H9 (cell line): Measurements from ENCODE around the gene CAB39. TPM values are rescaled to one million over a fixed set of nuclear protein-coding genes. Genes with fewer than 3 reads are reported as not detected.

Source experiments
- DNase-seq: peaks from one replicate; pipeline ENCODE4 v3.0.0-alpha.2; 2017
- H2AFZ ChIP-seq: one replicate; pipeline ENCODE4 v1.6.1; 2013; ENCODE audit warnings: mild to moderate bottlenecking, low read length, control low read depth, moderate library complexity
- H2AK5ac ChIP-seq: 2 replicates; pipeline ENCODE4 v1.6.1; 2013; ENCODE audit warnings: low read length, control low read depth, mixed read lengths; ENCODE audit not compliant: insufficient read length
- H2BK120ac ChIP-seq: one replicate; pipeline ENCODE4 v1.6.1; 2013; ENCODE audit warnings: low read depth, mild to moderate bottlenecking, low read length, control low read depth, inconsistent platforms; ENCODE audit not compliant: poor library complexity, severe bottlenecking
- H2BK12ac ChIP-seq: 2 replicates; pipeline ENCODE4 v1.6.1; 2013; ENCODE audit warnings: low read length, control low read depth, mixed read lengths, low read depth; ENCODE audit not compliant: insufficient read length
- H2BK15ac ChIP-seq: 2 replicates; pipeline ENCODE4 v1.6.1; 2013; ENCODE audit warnings: low read depth, low read length, control low read depth
- H2BK20ac ChIP-seq: one replicate; pipeline ENCODE4 v1.6.1; 2013; ENCODE audit warnings: low read depth, mild to moderate bottlenecking, low read length, control low read depth, inconsistent platforms; ENCODE audit not compliant: poor library complexity, severe bottlenecking
- H2BK5ac ChIP-seq: 2 replicates; pipeline ENCODE4 v1.6.1; 2013; ENCODE audit warnings: low read length, control low read depth, mixed read lengths; ENCODE audit not compliant: insufficient read length
- H3K14ac ChIP-seq: 2 replicates; pipeline ENCODE4 v1.6.1; 2013; ENCODE audit warnings: low read length, control low read depth; ENCODE audit not compliant: insufficient read depth
- H3K18ac ChIP-seq: 2 replicates; pipeline ENCODE4 v1.6.1; 2013; ENCODE audit warnings: low read depth, mild to moderate bottlenecking, mixed read lengths, low read length, control low read depth; ENCODE audit not compliant: insufficient read length
- H3K23ac ChIP-seq: 2 replicates; pipeline ENCODE4 v1.6.1; 2013; ENCODE audit warnings: low read length, control low read depth, mixed read lengths, low read depth; ENCODE audit not compliant: insufficient read length
- H3K23me2 ChIP-seq: 2 replicates; pipeline ENCODE4 v1.6.1; 2013; ENCODE audit warnings: low read depth, mild to moderate bottlenecking, mixed read lengths, low read length, control low read depth; ENCODE audit not compliant: insufficient read length, poor library complexity, severe bottlenecking
- H3K27ac ChIP-seq: 2 replicates; pipeline ENCODE4 v1.5.1; 2013; ENCODE audit warnings: low read length, control low read depth, mixed read lengths, low read depth; ENCODE audit not compliant: insufficient read length
- H3K27me3 ChIP-seq: 2 replicates; pipeline ENCODE4 v1.6.1; 2013; ENCODE audit warnings: low read length, control low read depth, inconsistent platforms; ENCODE audit not compliant: insufficient read depth
- H3K4ac ChIP-seq: 2 replicates; pipeline ENCODE4 v1.6.1; 2013; ENCODE audit warnings: low read depth, mild to moderate bottlenecking, control low read depth, inconsistent platforms, low read length, moderate library complexity
- H3K4me1 ChIP-seq: 2 replicates; pipeline ENCODE4 v1.6.1; 2013; ENCODE audit warnings: low read length, control low read depth, inconsistent platforms; ENCODE audit not compliant: insufficient read depth
- H3K4me2 ChIP-seq: 2 replicates; pipeline ENCODE4 v1.6.1; 2013; ENCODE audit warnings: low read length, control low read depth, mixed read lengths; ENCODE audit not compliant: insufficient read length, insufficient read depth
- H3K56ac ChIP-seq: 2 replicates; pipeline ENCODE4 v1.6.1; 2013; ENCODE audit warnings: low read depth, mild to moderate bottlenecking, mixed read lengths, low read length, control low read depth; ENCODE audit not compliant: insufficient read length
- H3K79me1 ChIP-seq: 2 replicates; pipeline ENCODE4 v1.6.1; 2013; ENCODE audit warnings: low read depth, mild to moderate bottlenecking, moderate library complexity, low read length, control low read depth, inconsistent platforms; ENCODE audit not compliant: insufficient read depth, poor library complexity, severe bottlenecking
- H3K79me2 ChIP-seq: 2 replicates; pipeline ENCODE4 v1.6.1; 2013; ENCODE audit warnings: low read length, control low read depth, inconsistent platforms; ENCODE audit not compliant: insufficient read depth
- H3K9ac ChIP-seq: 2 replicates; pipeline ENCODE4 v1.6.1; 2013; ENCODE audit warnings: low read length, control low read depth, mixed read lengths; ENCODE audit not compliant: insufficient read length; ENCODE audit errors: extremely low read depth
- H3K9me3 ChIP-seq: one replicate; pipeline ENCODE4 v1.6.1; 2013; ENCODE audit warnings: low read depth, low read length, inconsistent platforms; ENCODE audit not compliant: control insufficient read depth
- H3T11ph ChIP-seq: one replicate; pipeline ENCODE4 v1.6.1; 2013; ENCODE audit warnings: mild to moderate bottlenecking, low read length, control low read depth, inconsistent platforms
- H4K20me1 ChIP-seq: one replicate; pipeline ENCODE4 v1.6.1; 2013; ENCODE audit not compliant: control insufficient read depth, insufficient read length, insufficient read depth
- H4K5ac ChIP-seq: 2 replicates; pipeline ENCODE4 v1.6.1; 2013; ENCODE audit warnings: low read depth, mild to moderate bottlenecking, mixed read lengths, low read length, control low read depth; ENCODE audit not compliant: insufficient read length
- H4K8ac ChIP-seq: replicated peaks from 2 replicates; pipeline ENCODE4 v1.6.1; 2013; ENCODE audit warnings: low read length, control low read depth, mixed read lengths, low read depth; ENCODE audit not compliant: insufficient read length
- H4K91ac ChIP-seq: 2 replicates; pipeline ENCODE4 v1.6.1; 2013; ENCODE audit warnings: low read depth, mild to moderate bottlenecking, moderate library complexity, mixed read lengths, low read length, control low read depth; ENCODE audit not compliant: insufficient read length
- H3K27ac Mint-ChIP-seq, 3 experiments: 2 replicates in 2 of 3; 3 replicates in 1 of 3; pipeline ENCODE4 v1.8.0; 2020 to 2021; ENCODE audit warnings: mixed read lengths in 3 of 3, mild to moderate bottlenecking in 1 of 3, moderate library complexity in 1 of 3
- H3K27me3 Mint-ChIP-seq: 2 replicates; pipeline ENCODE4 v1.8.0; 2021; ENCODE audit warnings: low read depth, mild to moderate bottlenecking, moderate library complexity, mixed read lengths
- H3K36me3 Mint-ChIP-seq, 3 experiments: 2 replicates in 2 of 3; 3 replicates in 1 of 3; pipeline ENCODE4 v1.8.0; 2020 to 2021; ENCODE audit warnings: low read depth in 3 of 3, mixed read lengths in 3 of 3; ENCODE audit not compliant: insufficient read depth in 1 of 3
- H3K4me1 Mint-ChIP-seq, 2 experiments: 2 replicates each; pipeline ENCODE4 v1.8.0; 2020; ENCODE audit warnings: mixed read lengths in 2 of 2
- H3K4me3 Mint-ChIP-seq, 2 experiments: 2 replicates in 1 of 2; 3 replicates in 1 of 2; pipeline ENCODE4 v1.8.0; 2020 to 2021; ENCODE audit warnings: mild to moderate bottlenecking in 2 of 2, mixed read lengths in 2 of 2, moderate library complexity in 1 of 2
- H3K9me3 Mint-ChIP-seq, 2 experiments: 2 replicates in 1 of 2; 3 replicates in 1 of 2; pipeline ENCODE4 v1.8.0; 2020; ENCODE audit warnings: mild to moderate bottlenecking in 2 of 2, mixed read lengths in 2 of 2, moderate library complexity in 1 of 2
- WGBS: extraction: QIAGEN DNeasy Blood & Tissue Kit; methylation state at CpG from one replicate; pipeline ENCODE4 v1.1.7; 2013; ENCODE audit warnings: missing lambda C conversion rate, low lambda C conversion rate, mixed read lengths; ENCODE audit not compliant: insufficient read length; ENCODE audit errors: extremely low coverage; 5-methylcytosine and 5-hydroxymethylcytosine counted together
- total RNA-seq: library from RNA; stranded (reverse); gene quantifications from 2 replicates; pipeline ENCODE4 v1.2.1, GENCODE V29; 2021
- TF ChIP-seq, protein P1 (sequence below): fragments of 200-600 bp; sonication (generic); conservative IDR thresholded peaks from 3 replicates; pipeline ENCODE4 v1.8.0; 2021; ENCODE audit warnings: antibody characterized with exemption, mild to moderate bottlenecking

The CAB39 gene
- total RNA-seq, 1 experiment from 2014 or later = 42.7 TPM

DNA sequence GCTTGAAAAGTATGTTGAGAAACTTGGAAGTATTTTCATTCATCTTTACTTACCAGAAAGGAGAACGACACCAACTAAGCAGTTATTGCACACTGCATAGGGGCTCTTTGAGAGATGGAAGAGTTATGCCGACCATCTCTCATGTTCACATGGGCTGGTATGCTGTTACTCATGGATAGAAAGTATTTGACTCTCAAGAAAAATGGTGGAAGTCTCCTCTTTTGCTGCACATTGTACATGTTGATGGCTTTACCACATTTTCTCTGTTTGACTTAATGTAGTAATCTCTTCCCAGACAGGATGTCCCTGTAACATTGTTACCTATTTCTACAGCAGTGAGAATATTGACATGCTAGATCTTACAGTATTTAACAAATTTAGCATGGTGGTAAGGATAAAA lies 23.2 kb downstream of the CAB39 start:
- Mint-ChIP-seq H3K4me1 (peaks cover 18 to 28% of the 10 kb centered on the region in 2 experiments), H3K27me3 (no peaks in the 10 kb centered on the region), H3K27ac (0 out of 7 replicates have a peak overlapping the region, but pooled peaks of 1 of the 3 experiments have one; percentile 5), H3K9me3 (no peaks in the 10 kb centered on the region), H3K36me3 (peaks cover 0 to 2% (median 0%) of the 10 kb centered on the region in 3 experiments; a peak in 2 of 7 replicates), H3K4me3 (no peak overlapping the region)
- Histone ChIP-seq H3K27me3 (no peaks in the 10 kb centered on the region), H3K56ac (no peak overlapping the region), H2BK5ac (no peak overlapping the region), H2BK15ac (no peak overlapping the region), H2AK5ac (no peak overlapping the region), H4K8ac (no peak overlapping the region), H3K23ac (no peak overlapping the region), H2BK120ac (no peak overlapping the region), H3K4me2 (no peak overlapping the region), H4K91ac (no peak overlapping the region), H3K4me1 (no peaks in the 10 kb centered on the region; the same call in 1 of the 2 replicates), H3K79me1 (peaks cover 11% of the 10 kb centered on the region), H2BK20ac (no peak overlapping the region), H3K23me2 (no peaks in the 10 kb centered on the region), H3K9ac (no peak overlapping the region), H2BK12ac (no peak overlapping the region), H3K4ac (no peak overlapping the region), H3K18ac (no peak overlapping the region), H4K20me1 (no peaks in the 10 kb centered on the region), H3T11ph (no peak overlapping the region), H2AFZ (no peak overlapping the region), H3K79me2 (peaks cover 10% of the 10 kb centered on the region; the same call in 1 of the 2 replicates), H3K9me3 (no peaks in the 10 kb centered on the region), H4K5ac (no peak overlapping the region), H3K27ac (no peak overlapping the region), H3K14ac (no peak overlapping the region)
- TF ChIP-seq, protein P1, sequence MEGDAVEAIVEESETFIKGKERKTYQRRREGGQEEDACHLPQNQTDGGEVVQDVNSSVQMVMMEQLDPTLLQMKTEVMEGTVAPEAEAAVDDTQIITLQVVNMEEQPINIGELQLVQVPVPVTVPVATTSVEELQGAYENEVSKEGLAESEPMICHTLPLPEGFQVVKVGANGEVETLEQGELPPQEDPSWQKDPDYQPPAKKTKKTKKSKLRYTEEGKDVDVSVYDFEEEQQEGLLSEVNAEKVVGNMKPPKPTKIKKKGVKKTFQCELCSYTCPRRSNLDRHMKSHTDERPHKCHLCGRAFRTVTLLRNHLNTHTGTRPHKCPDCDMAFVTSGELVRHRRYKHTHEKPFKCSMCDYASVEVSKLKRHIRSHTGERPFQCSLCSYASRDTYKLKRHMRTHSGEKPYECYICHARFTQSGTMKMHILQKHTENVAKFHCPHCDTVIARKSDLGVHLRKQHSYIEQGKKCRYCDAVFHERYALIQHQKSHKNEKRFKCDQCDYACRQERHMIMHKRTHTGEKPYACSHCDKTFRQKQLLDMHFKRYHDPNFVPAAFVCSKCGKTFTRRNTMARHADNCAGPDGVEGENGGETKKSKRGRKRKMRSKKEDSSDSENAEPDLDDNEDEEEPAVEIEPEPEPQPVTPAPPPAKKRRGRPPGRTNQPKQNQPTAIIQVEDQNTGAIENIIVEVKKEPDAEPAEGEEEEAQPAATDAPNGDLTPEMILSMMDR = no peak
- DNase-seq = no peak
- WGBS = no CpG with 5 or more reads among the region's 2 CpGs
